ENCODE results near the gene KIAA0825. TPM values are rescaled to one million over a fixed set of nuclear protein-coding genes. Genes with fewer than 3 reads are reported as not detected.

The KIAA0825 gene
- total RNA-seq, 2 experiments from 2014 or later, result 1.1 to 1.3 TPM

DNA sequence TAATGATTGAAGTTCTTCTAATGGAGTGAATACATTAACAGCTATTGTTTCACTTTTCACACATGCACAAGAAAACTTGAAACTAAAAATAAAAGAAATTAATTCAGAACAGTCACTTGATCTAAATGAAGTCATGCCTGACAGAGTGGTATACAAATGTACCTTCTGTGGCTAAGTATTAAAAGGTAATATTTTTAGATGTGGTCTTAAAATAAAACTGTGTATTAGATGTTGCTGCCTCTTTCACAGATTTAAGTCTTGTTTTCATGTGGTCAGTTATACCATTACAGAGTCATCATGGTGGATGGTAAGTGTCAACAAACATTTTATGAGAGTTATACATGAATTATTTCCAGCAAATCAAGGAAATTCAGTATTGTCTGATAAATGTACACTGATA is 47.0 kb downstream of the KIAA0825 start:
- no peaks in the 10 kb centered on the region for H3K27me3 Mint-ChIP-seq
- CTCF ChIA-PET, result interaction anchor here (1.1 kb wide), 1 partner anchor 17 kb away, joined by 3 read pairs; no protein-coding TSS in a partner anchor
- no peaks in the 10 kb centered on the region for H3K9me3 Mint-ChIP-seq (ENCODE audit: low read depth)
- H3K4me1 Mint-ChIP-seq, result peaks cover 13% of the 10 kb centered on the region
- intact Hi-C loops (cut with DNase I, micrococcal nuclease), result no loop called here
- ATAC-seq (no peak), DNase-seq (no peak)
- no peak overlapping the region for H3K4me3 Mint-ChIP-seq
- H3K36me3 Mint-ChIP-seq (ENCODE audit: low read depth), result peaks cover 4% of the 10 kb centered on the region
- POLR2A ChIA-PET, result no interaction called here
- no peak overlapping the region for H3K27ac Mint-ChIP-seq

GRCh38 chr5:94564812-94565211 is 53.6 kb downstream of the KIAA0825 start:
- Mint-ChIP-seq H3K27ac (no peak overlapping the region), H3K27me3 (no peaks in the 10 kb centered on the region), H3K4me3 (no peak overlapping the region), H3K4me1 (no peaks in the 10 kb centered on the region), H3K36me3 (ENCODE audit: low read depth) (no peaks in the 10 kb centered on the region), H3K9me3 (ENCODE audit: low read depth) (no peaks in the 10 kb centered on the region)
- ATAC-seq (no peak), DNase-seq (no peak)
- intact Hi-C loops (cut with DNase I, micrococcal nuclease), result no loop called here
- ChIA-PET POLR2A (no interaction called here), CTCF (no interaction called here)

DNA sequence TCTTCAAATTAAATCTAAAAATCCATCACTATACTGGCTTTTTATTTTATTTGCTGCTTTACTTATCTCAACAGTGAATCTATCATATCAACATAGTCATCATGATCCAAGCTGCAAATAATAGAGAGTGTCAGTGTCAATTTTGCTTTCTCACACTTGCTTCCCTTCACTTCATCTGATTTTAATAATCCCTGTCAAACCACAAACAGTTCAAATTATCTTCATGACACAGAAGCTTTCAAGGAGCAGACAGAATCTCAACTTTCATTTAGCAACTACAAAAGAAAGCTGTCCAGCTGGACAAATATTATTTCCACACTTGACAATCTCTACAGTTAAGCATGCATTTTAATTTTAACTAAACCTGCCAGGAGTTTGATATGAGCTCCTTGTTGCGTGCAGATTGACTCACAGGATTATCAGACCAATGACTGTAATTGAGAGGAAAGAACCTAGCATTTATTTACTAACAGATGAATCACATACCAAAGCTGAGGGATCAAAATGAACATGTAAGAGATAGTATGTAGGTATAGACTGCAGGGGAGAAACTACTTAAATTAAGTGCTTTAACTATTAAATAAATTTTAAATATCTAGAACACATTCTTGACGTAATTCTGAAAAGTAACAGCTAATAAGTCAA is 56.0 kb downstream of the KIAA0825 start:
- CTCF ChIA-PET, result interaction anchor here (0.9 kb wide), 1 partner anchor 19 kb away, joined by 3 read pairs; no protein-coding TSS in a partner anchor
- no peaks in the 10 kb centered on the region for H3K27me3 Mint-ChIP-seq
- no peaks in the 10 kb centered on the region for H3K9me3 Mint-ChIP-seq (ENCODE audit: low read depth)
- H3K36me3 Mint-ChIP-seq (ENCODE audit: low read depth), result no peaks in the 10 kb centered on the region
- POLR2A ChIA-PET, result no interaction called here
- no peak overlapping the region for H3K4me3 Mint-ChIP-seq
- intact Hi-C loops (cut with DNase I, micrococcal nuclease), result no loop called here
- no peak overlapping the region for H3K27ac Mint-ChIP-seq
- ATAC-seq (no peak), DNase-seq (no peak)
- no peaks in the 10 kb centered on the region for H3K4me1 Mint-ChIP-seq

DNA sequence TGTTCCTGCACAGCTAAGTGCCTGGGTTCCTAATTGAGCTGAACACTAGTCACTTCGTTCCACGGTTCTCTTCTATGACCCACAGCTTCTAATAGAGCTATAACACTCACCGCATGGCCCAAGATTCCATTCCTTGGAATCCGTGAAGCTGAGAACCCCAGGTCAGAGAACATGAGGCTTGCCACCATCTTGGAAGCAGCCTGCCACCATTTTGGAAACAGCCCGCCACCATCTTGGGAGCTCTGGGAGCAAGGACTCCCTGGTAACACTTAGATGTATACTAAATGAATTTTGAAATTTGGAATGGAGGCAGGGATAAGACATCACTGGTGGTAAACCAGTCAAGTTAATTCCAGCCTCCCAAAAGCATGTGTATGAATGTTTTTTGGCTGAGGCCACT is 60.4 kb downstream of the KIAA0825 start:
- no peak for ATAC-seq
- Mint-ChIP-seq H3K27me3 (no peaks in the 10 kb centered on the region), H3K4me3 (no peak overlapping the region), H3K36me3 (ENCODE audit: low read depth) (no peaks in the 10 kb centered on the region), H3K9me3 (ENCODE audit: low read depth) (no peaks in the 10 kb centered on the region), H3K4me1 (no peaks in the 10 kb centered on the region), H3K27ac (no peak overlapping the region)
- intact Hi-C loops (cut with DNase I, micrococcal nuclease), result no loop called here
- no peak for DNase-seq
- ChIA-PET CTCF (interaction anchor here (0.6 to 0.7 kb wide), 2 partner anchors 22 to 34 kb away, joined by 3 read pairs; no protein-coding TSS in a partner anchor), POLR2A (no interaction called here)

DNA sequence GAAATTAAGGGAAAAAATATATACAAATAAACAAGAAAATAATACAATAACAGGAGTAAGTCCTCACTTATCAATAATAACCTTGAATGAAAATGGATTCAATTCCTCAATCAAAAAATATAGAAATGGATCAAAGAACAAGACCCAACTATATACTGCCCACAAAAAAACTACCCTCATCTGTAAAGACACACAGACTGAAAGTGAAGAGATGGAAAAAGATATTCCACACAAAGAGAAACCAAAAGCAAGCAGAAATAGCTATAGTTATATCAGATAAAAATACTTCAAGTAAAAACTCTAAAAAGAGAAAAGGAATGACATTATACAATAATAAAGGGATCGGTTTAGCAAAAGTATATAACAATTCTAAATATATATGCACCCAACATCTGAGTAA is 66.5 kb downstream of the KIAA0825 start:
- no peak for ATAC-seq
- intact Hi-C loops (cut with DNase I, micrococcal nuclease), result no loop called here
- H3K36me3 Mint-ChIP-seq (ENCODE audit: low read depth), result peaks cover 8% of the 10 kb centered on the region

GRCh38 chr5:94545870-94546625 is 72.4 kb downstream of the KIAA0825 start:
- peaks cover 13% of the 10 kb centered on the region for H3K36me3 Mint-ChIP-seq (ENCODE audit: low read depth)
- H3K4me3 Mint-ChIP-seq, result no peak overlapping the region
- CTCF ChIA-PET, result no interaction called here
- intact Hi-C loops (cut with DNase I, micrococcal nuclease), result no loop called here
- no peak for DNase-seq
- H3K4me1 Mint-ChIP-seq, result no peaks in the 10 kb centered on the region
- H3K27ac Mint-ChIP-seq, result no peak overlapping the region
- H3K27me3 Mint-ChIP-seq, result no peaks in the 10 kb centered on the region
- no peak for ATAC-seq
- POLR2A ChIA-PET, result no interaction called here
- H3K9me3 Mint-ChIP-seq (ENCODE audit: low read depth), result peaks cover 12% of the 10 kb centered on the region

More for the DNA sequence above, 66.5 kb downstream of the KIAA0825 start:
- H3K9me3 Mint-ChIP-seq (ENCODE audit: low read depth), result peaks cover 9% of the 10 kb centered on the region
- CTCF ChIA-PET, result no interaction called here
- no peak overlapping the region for H3K27ac Mint-ChIP-seq
- POLR2A ChIA-PET, result no interaction called here
- H3K4me1 Mint-ChIP-seq, result peaks cover 2% of the 10 kb centered on the region
- H3K27me3 Mint-ChIP-seq, result no peaks in the 10 kb centered on the region
- no peak overlapping the region for H3K4me3 Mint-ChIP-seq
- no peak for DNase-seq

GRCh38 chr5:94544875-94545547 is 73.4 kb downstream of the KIAA0825 start:
- Mint-ChIP-seq H3K4me1 (no peaks in the 10 kb centered on the region), H3K27me3 (no peaks in the 10 kb centered on the region), H3K27ac (no peak overlapping the region), H3K36me3 (ENCODE audit: low read depth) (peaks cover 13% of the 10 kb centered on the region), H3K4me3 (no peak overlapping the region), H3K9me3 (ENCODE audit: low read depth) (peaks cover 17% of the 10 kb centered on the region)
- intact Hi-C loops (cut with DNase I, micrococcal nuclease), result no loop called here
- ChIA-PET CTCF (interaction anchor here (0.5 kb wide), 1 partner anchor 58 kb away, joined by 3 read pairs; no protein-coding TSS in a partner anchor), POLR2A (no interaction called here)
- DNase-seq (no peak), ATAC-seq (no peak)

DNA sequence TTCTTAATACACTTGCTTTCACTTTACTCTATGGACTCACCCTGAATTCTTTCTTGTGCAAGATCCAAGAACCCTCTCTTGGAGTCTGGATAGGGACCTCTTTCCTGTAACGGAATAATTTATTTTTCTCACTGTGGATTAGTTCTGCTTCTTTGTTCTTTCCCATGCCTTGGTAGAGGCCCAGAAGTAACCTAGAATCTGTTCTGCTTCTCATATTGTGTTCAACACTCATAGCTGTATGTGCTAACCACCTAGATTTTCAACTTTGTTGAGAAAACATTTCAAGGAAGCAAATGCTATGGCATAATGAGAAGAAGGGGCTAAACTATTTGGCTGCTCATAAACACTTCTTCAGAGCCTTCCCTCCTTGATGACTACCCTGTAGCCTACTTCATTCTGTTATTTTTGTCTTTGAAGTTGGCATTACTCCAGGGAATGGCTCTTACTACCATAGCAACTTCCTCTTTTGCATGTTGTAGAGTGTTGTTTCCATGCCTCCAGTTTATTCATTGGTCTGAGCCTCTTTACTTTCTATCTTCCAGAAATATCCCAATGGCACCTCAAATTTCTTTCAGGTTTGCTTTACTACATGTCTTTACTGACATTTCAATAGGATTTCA is 74.3 kb downstream of the KIAA0825 start:
- Mint-ChIP-seq H3K27ac (no peak overlapping the region), H3K9me3 (ENCODE audit: low read depth) (peaks cover 15% of the 10 kb centered on the region), H3K4me3 (no peak overlapping the region), H3K4me1 (no peaks in the 10 kb centered on the region), H3K27me3 (no peaks in the 10 kb centered on the region), H3K36me3 (ENCODE audit: low read depth) (peaks cover 11% of the 10 kb centered on the region)
- ATAC-seq (no peak), DNase-seq (no peak)
- ChIA-PET POLR2A (no interaction called here), CTCF (interaction anchor here (1.5 kb wide), 1 partner anchor 18 kb away, joined by 3 read pairs; no protein-coding TSS in a partner anchor)
- intact Hi-C loops (cut with DNase I, micrococcal nuclease), result no loop called here

GRCh38 chr5:94540856-94541494 is 77.4 kb downstream of the KIAA0825 start:
- ChIA-PET POLR2A (no interaction called here), CTCF (no interaction called here)
- Mint-ChIP-seq H3K4me3 (no peak overlapping the region), H3K27ac (no peak overlapping the region), H3K36me3 (ENCODE audit: low read depth) (peaks cover 11% of the 10 kb centered on the region), H3K4me1 (no peaks in the 10 kb centered on the region), H3K27me3 (no peaks in the 10 kb centered on the region), H3K9me3 (ENCODE audit: low read depth) (peaks cover 15% of the 10 kb centered on the region)
- intact Hi-C loops (cut with DNase I, micrococcal nuclease), result no loop called here
- DNase-seq (no peak), ATAC-seq (no peak)

DNA sequence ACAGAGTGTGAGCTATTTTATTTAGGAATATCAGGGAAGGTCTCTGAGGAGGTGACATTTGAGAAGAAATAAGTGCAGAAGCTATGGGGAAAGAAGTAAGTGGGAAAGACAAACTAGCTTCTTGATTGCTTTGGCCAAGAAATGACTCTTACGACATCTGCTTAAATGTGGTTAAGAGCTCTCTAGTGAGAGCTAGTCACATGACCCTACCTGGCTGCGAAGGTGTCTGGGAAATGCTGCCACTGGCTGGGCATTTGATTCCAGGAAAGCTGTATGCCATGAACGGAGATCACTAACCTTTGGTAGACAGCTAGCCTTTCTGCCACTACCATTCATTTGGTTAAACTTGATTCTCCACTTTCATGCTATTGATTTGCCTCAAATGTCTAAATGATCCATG is 80.1 kb downstream of the KIAA0825 start:
- CTCF ChIA-PET, result interaction anchor here (1.1 kb wide), 1 partner anchor 200 kb away, joined by 3 read pairs; no protein-coding TSS in a partner anchor

GRCh38 chr5:94526706-94527105 is 91.7 kb downstream of the KIAA0825 start:
- Mint-ChIP-seq H3K36me3 (ENCODE audit: low read depth) (no peaks in the 10 kb centered on the region), H3K4me3 (no peak overlapping the region), H3K27me3 (no peaks in the 10 kb centered on the region), H3K4me1 (no peaks in the 10 kb centered on the region), H3K27ac (no peak overlapping the region), H3K9me3 (ENCODE audit: low read depth) (no peaks in the 10 kb centered on the region)
- intact Hi-C loops (cut with DNase I, micrococcal nuclease), result loop anchor here (5.0 kb wide), 2 partner anchors 166 to 381 kb away; no protein-coding TSS in a partner anchor
- CTCF ChIA-PET, result interaction anchor here (1.8 kb wide), 1 partner anchor 211 kb away, joined by 7 read pairs; no protein-coding TSS in a partner anchor
- no peak for DNase-seq
- ATAC-seq, result no peak
- POLR2A ChIA-PET, result no interaction called here

More for the DNA sequence above, 80.1 kb downstream of the KIAA0825 start:
- DNase-seq (no peak), ATAC-seq (no peak)
- H3K27ac Mint-ChIP-seq, result no peak overlapping the region
- H3K4me3 Mint-ChIP-seq, result no peak overlapping the region
- intact Hi-C loops (cut with DNase I, micrococcal nuclease), result no loop called here
- H3K36me3 Mint-ChIP-seq (ENCODE audit: low read depth), result peaks cover 11% of the 10 kb centered on the region
- POLR2A ChIA-PET, result no interaction called here
- H3K27me3 Mint-ChIP-seq, result no peaks in the 10 kb centered on the region
- no peaks in the 10 kb centered on the region for H3K4me1 Mint-ChIP-seq
- peaks cover 15% of the 10 kb centered on the region for H3K9me3 Mint-ChIP-seq (ENCODE audit: low read depth)

Measured in activated CD4-positive, alpha-beta T cell treated with anti-CD3 and anti-CD28 coated beads for 36 hours (primary cell).